CD4-positive, alpha-beta memory T cell (primary cell): Measurements from ENCODE around the gene WASHC2A. TPM values are rescaled to one million over a fixed set of nuclear protein-coding genes. Genes with fewer than 3 reads are reported as not detected.
"Not testable (repeated sequence)": the region's sequence is repeated elsewhere in the genome, so short reads cannot be mapped to it uniquely, and the experiment has no call there.

Source experiments
- CTCF ChIA-PET: fragments of 350-600 bp; sonication (Branson Sonifier 250); formaldehyde crosslinking; loops from one replicate; lab custom pipeline; 2021; ENCODE audit warnings: inconsistent platforms; ENCODE audit not compliant: partially characterized antibody; lab: Charles Lee
- POLR2A ChIA-PET: fragments of 350-600 bp; sonication (Branson Sonifier 250); formaldehyde crosslinking; loops from one replicate; lab custom pipeline; 2021; ENCODE audit not compliant: partially characterized antibody; lab: Charles Lee
- DNase-seq, 5 donors: peaks; one replicate each; pipeline versions ENCODE4 v3.0.0 to v3.0.0-alpha.2; 2020 to 2022; ENCODE audit warnings: mixed read lengths in 1 of 5
- H3K27ac ChIP-seq: one replicate; pipeline ENCODE4 v1.7.0; 2013; ENCODE audit warnings: low read depth, low read length
- H3K27me3 ChIP-seq: 2 replicates; pipeline ENCODE4 v1.7.0; 2013; ENCODE audit warnings: mild to moderate bottlenecking, low read length, moderate library complexity; ENCODE audit not compliant: insufficient read depth
- H3K36me3 ChIP-seq: 2 replicates; pipeline ENCODE4 v1.7.0; 2013; ENCODE audit warnings: mild to moderate bottlenecking, low read length, moderate library complexity; ENCODE audit not compliant: insufficient read depth
- H3K4me1 ChIP-seq: 2 replicates; pipeline ENCODE4 v1.7.0; 2013; ENCODE audit warnings: mild to moderate bottlenecking, low read length, moderate library complexity; ENCODE audit not compliant: insufficient read depth
- H3K4me3 ChIP-seq, 2 donors: one replicate each; pipeline ENCODE4 v1.7.0; 2013; ENCODE audit warnings: low read length in 2 of 2, mild to moderate bottlenecking in 1 of 2
- H3K9me3 ChIP-seq, 2 donors: one replicate each; pipeline ENCODE4 v1.7.0; 2013; ENCODE audit warnings: low read length in 2 of 2, control low read depth in 1 of 2; ENCODE audit not compliant: control insufficient read depth in 1 of 2
- H3K27ac Mint-ChIP-seq, 7 donors: one replicate each; pipeline ENCODE4 v1.8.0; 2020 to 2021; ENCODE audit warnings: mixed read lengths in 7 of 7, mild to moderate bottlenecking in 6 of 7, inconsistent platforms in 3 of 7, moderate library complexity in 3 of 7
- H3K27me3 Mint-ChIP-seq, 2 donors: one replicate each; pipeline ENCODE4 v1.8.0; 2020 to 2021; ENCODE audit warnings: mixed read lengths in 2 of 2
- H3K36me3 Mint-ChIP-seq, 2 donors: one replicate each; pipeline ENCODE4 v1.8.0; 2020 to 2021; ENCODE audit warnings: mixed read lengths in 2 of 2, inconsistent platforms in 1 of 2, mild to moderate bottlenecking in 1 of 2
- H3K4me1 Mint-ChIP-seq, 4 donors: one replicate each; pipeline ENCODE4 v1.8.0; 2020 to 2021; ENCODE audit warnings: mixed read lengths in 4 of 4, mild to moderate bottlenecking in 1 of 4
- H3K4me3 Mint-ChIP-seq, 8 donors: one replicate each; pipeline ENCODE4 v1.8.0; 2020 to 2021; ENCODE audit warnings: mixed read lengths in 8 of 8, mild to moderate bottlenecking in 7 of 8, moderate library complexity in 6 of 8, inconsistent platforms in 3 of 8
- H3K9me3 Mint-ChIP-seq, 8 donors: one replicate each; pipeline ENCODE4 v1.8.0; 2020 to 2021; ENCODE audit warnings: mixed read lengths in 8 of 8, mild to moderate bottlenecking in 5 of 8, inconsistent platforms in 3 of 8, moderate library complexity in 1 of 8
- intact Hi-C: fragments of 100-400 bp; cut with micrococcal nuclease; formaldehyde crosslinking; loops from one replicate; pipeline ENCODE4 v1.15.1; 2023
- polyA plus RNA-seq, 2 donors: library from polyadenylated mRNA; unstranded; fragments of 300-500 nt; fragmentation: Illumina TruSeq; gene quantifications; one replicate each; pipeline ENCODE4 v1.2.3, GENCODE V29; 2021
- total RNA-seq, 2 experiments: library from RNA; stranded (reverse); gene quantifications; one replicate each; pipeline ENCODE4 v1.2.3, GENCODE V29; 2021

The WASHC2A gene
- total and polyA plus RNA-seq, 4 experiments from 2014 or later: 10.7 to 70.9 (median 54.5) TPM

GRCh38 chr10:50027195-50027594 lies 40.6 kb upstream of the WASHC2A start:
- Histone ChIP-seq H3K27me3 (no peaks in the 10 kb centered on the region), H3K27ac (no peak overlapping the region), H3K36me3 (no peaks in the 10 kb centered on the region), H3K9me3 (no peaks in the 10 kb centered on the region), H3K4me3 (no peak overlapping the region), H3K4me1 (no peaks in the 10 kb centered on the region)
- intact Hi-C loops: no loop called here
- Mint-ChIP-seq H3K9me3 (peaks cover 0 to 2% (median 0%) of the 10 kb centered on the region in 8 donors), H3K4me3 (no peak overlapping the region), H3K4me1 (no peaks in the 10 kb centered on the region), H3K36me3 (no peaks in the 10 kb centered on the region), H3K27me3 (peaks cover 22 to 26% of the 10 kb centered on the region in 2 donors), H3K27ac (no peak overlapping the region)
- no peak for DNase-seq
- CTCF ChIA-PET: no interaction called here
- POLR2A ChIA-PET: no interaction called here

- Histone ChIP-seq H3K36me3 (no peaks in the 10 kb centered on the region), H3K4me1 (no peaks in the 10 kb centered on the region), H3K9me3 (no peaks in the 10 kb centered on the region), H3K4me3 (no peak overlapping the region), H3K27ac (no peak overlapping the region), H3K27me3 (no peaks in the 10 kb centered on the region)
- POLR2A ChIA-PET: no interaction called here
- no peak for DNase-seq
- no peaks in the 10 kb centered on the region for H3K4me1 Mint-ChIP-seq
- intact Hi-C loops: no loop called here
- H3K36me3 Mint-ChIP-seq: no peaks in the 10 kb centered on the region
- H3K27me3 Mint-ChIP-seq: peaks cover 5% of the 10 kb centered on the region in 2 donors
- H3K4me3 Mint-ChIP-seq: no peak overlapping the region
- H3K27ac Mint-ChIP-seq: no peak overlapping the region
- H3K9me3 Mint-ChIP-seq: peaks cover 0 to 1% (median 0%) of the 10 kb centered on the region in 8 donors
- CTCF ChIA-PET: no interaction called here
These were observed 34.3 kb upstream of the WASHC2A start for GRCh38 chr10:50033481-50033880.

GRCh38 chr10:50035337-50035736 lies 32.4 kb upstream of the WASHC2A start:
- H3K27ac ChIP-seq, H3K36me3 ChIP-seq, H3K27me3 ChIP-seq, H3K4me1 Mint-ChIP-seq, H3K27ac Mint-ChIP-seq, H3K27me3 Mint-ChIP-seq, CTCF ChIA-PET, intact Hi-C loops, H3K4me3 Mint-ChIP-seq, H3K4me3 ChIP-seq, H3K4me1 ChIP-seq, H3K9me3 ChIP-seq, POLR2A ChIA-PET, H3K36me3 Mint-ChIP-seq, H3K9me3 Mint-ChIP-seq, DNase-seq: not testable (repeated sequence)

GRCh38 chr10:50044941-50045664 lies 22.7 kb upstream of the WASHC2A start:
- no peaks in the 10 kb centered on the region for H3K4me1 Mint-ChIP-seq
- no peak overlapping the region for H3K4me3 Mint-ChIP-seq
- H3K36me3 Mint-ChIP-seq: no peaks in the 10 kb centered on the region
- intact Hi-C loops: no loop called here
- Histone ChIP-seq H3K27me3 (no peaks in the 10 kb centered on the region), H3K4me1 (no peaks in the 10 kb centered on the region), H3K27ac (no peak overlapping the region), H3K4me3 (no peak overlapping the region), H3K9me3 (no peaks in the 10 kb centered on the region), H3K36me3 (no peaks in the 10 kb centered on the region)
- no peaks in the 10 kb centered on the region for H3K9me3 Mint-ChIP-seq
- no peak for DNase-seq
- CTCF ChIA-PET: no interaction called here
- no peak overlapping the region for H3K27ac Mint-ChIP-seq
- no peaks in the 10 kb centered on the region for H3K27me3 Mint-ChIP-seq
- POLR2A ChIA-PET: no interaction called here

GRCh38 chr10:50046457-50046856 lies 21.3 kb upstream of the WASHC2A start:
- H3K36me3 Mint-ChIP-seq, H3K4me1 ChIP-seq, H3K9me3 ChIP-seq, H3K4me1 Mint-ChIP-seq, H3K27ac ChIP-seq, H3K4me3 ChIP-seq, H3K27me3 ChIP-seq, H3K36me3 ChIP-seq, H3K9me3 Mint-ChIP-seq, POLR2A ChIA-PET, intact Hi-C loops, DNase-seq, H3K4me3 Mint-ChIP-seq, H3K27ac Mint-ChIP-seq, H3K27me3 Mint-ChIP-seq: not testable (repeated sequence)
- CTCF ChIA-PET: interaction anchor here (0.6 kb wide), 1 partner anchor 1281 kb away, joined by 3 read pairs; no protein-coding TSS in a partner anchor

- CTCF ChIA-PET, DNase-seq, H3K4me1 Mint-ChIP-seq, POLR2A ChIA-PET, H3K27me3 ChIP-seq, H3K36me3 ChIP-seq, H3K27ac ChIP-seq, H3K9me3 Mint-ChIP-seq, H3K4me1 ChIP-seq, H3K27me3 Mint-ChIP-seq, H3K4me3 Mint-ChIP-seq, H3K9me3 ChIP-seq, H3K36me3 Mint-ChIP-seq, H3K27ac Mint-ChIP-seq, H3K4me3 ChIP-seq, intact Hi-C loops: not testable (repeated sequence)
These were observed 20.2 kb upstream of the WASHC2A start for GRCh38 chr10:50047594-50047993.

- H3K36me3 Mint-ChIP-seq, H3K9me3 ChIP-seq, H3K4me1 ChIP-seq, POLR2A ChIA-PET, H3K27ac ChIP-seq, CTCF ChIA-PET, H3K27me3 ChIP-seq, intact Hi-C loops, H3K4me3 Mint-ChIP-seq, H3K9me3 Mint-ChIP-seq, H3K4me3 ChIP-seq, H3K27ac Mint-ChIP-seq, H3K4me1 Mint-ChIP-seq, H3K27me3 Mint-ChIP-seq, H3K36me3 ChIP-seq, DNase-seq: not testable (repeated sequence)
These were observed 15.6 kb upstream of the WASHC2A start for GRCh38 chr10:50051995-50052660.
